ENCODE measurements around the gene NOB1.

GRCh38 chr16:69712914-69713581 lies 41.7 kb downstream of the NOB1 start:
- TF ChIP-seq CTCF (IDR thresholded peaks at IDR 0.05): no peak
- no peak for TF ChIP-seq POLR2A (IDR thresholded peaks at IDR 0.05)
